SK-N-SH (cell line): ENCODE data around the gene MPP3. TPM values are rescaled to one million over a fixed set of nuclear protein-coding genes. Genes with fewer than 3 reads are reported as not detected.

Experiments used
- CTCF ChIA-PET: fragments of 300-600, 350-600 bp; formaldehyde crosslinking; extraction: SDS; loops from one replicate; lab custom pipeline; 2021; lab: Yijun Ruan, JAX
- POLR2A ChIA-PET: fragments of 350-600 bp; sonication (Branson Sonifier 250); formaldehyde crosslinking; extraction: SDS; loops from one replicate; lab custom pipeline; 2020; ENCODE audit warnings: antibody characterized with exemption, inconsistent platforms; lab: Yijun Ruan, JAX
- DNase-seq: peaks from one replicate; pipeline ENCODE4 v3.0.0; 2012
- H2AFZ ChIP-seq: fragments of 200-600 bp; sonication (generic); 2 replicates; pipeline ENCODE4 v1.8.1; 2016; ENCODE audit warnings: antibody characterized with exemption, mild to moderate bottlenecking, low read depth
- H3F3A ChIP-seq: fragments of 200-600 bp; sonication (generic); replicated peaks from 2 replicates; pipeline ENCODE3; 2016; ENCODE audit warnings: antibody characterized with exemption, mild to moderate bottlenecking; ENCODE audit not compliant: insufficient read depth
- H3K27ac ChIP-seq, 2 experiments: fragments of 200-500 bp in 1 of 2; fragments of 200-600 bp in 1 of 2; sonication (Bioruptor generic) in 1 of 2; sonication (generic), shearing (Covaris generic) in 1 of 2; 2 replicates each; pipeline versions ENCODE4 v1.5.1 to v1.6.1; 2014 to 2016; ENCODE audit warnings: low read depth in 2 of 2, inconsistent platforms in 1 of 2, low read length in 1 of 2, mild to moderate bottlenecking in 1 of 2, mixed read lengths in 1 of 2
- H3K27me3 ChIP-seq: fragments of 200-600 bp; sonication (generic), shearing (Covaris generic); 2 replicates; pipeline ENCODE4 v1.6.1; 2016; ENCODE audit warnings: mixed run types; ENCODE audit not compliant: insufficient read depth
- H3K36me3 ChIP-seq, 2 experiments: fragments of 200-500 bp in 1 of 2; fragments of 200-600 bp in 1 of 2; sonication (Bioruptor generic) in 1 of 2; sonication (generic) in 1 of 2; replicated peaks in 1 of 2; 2 replicates each; pipeline versions ENCODE3 to v1.5.1; 2014 to 2016; ENCODE audit warnings: low read length in 1 of 2, mild to moderate bottlenecking in 1 of 2; ENCODE audit not compliant: insufficient read depth in 2 of 2, control insufficient read depth in 1 of 2
- H3K4me1 ChIP-seq, 2 experiments: fragments of 200-500 bp in 1 of 2; fragments of 200-600 bp in 1 of 2; sonication (Bioruptor generic) in 1 of 2; sonication (generic), shearing (Covaris generic) in 1 of 2; 2 replicates each; pipeline versions ENCODE4 v1.5.1 to v1.6.1; 2014 to 2016; ENCODE audit warnings: low read depth in 1 of 2, low read length in 1 of 2, mixed run types in 1 of 2; ENCODE audit not compliant: insufficient read depth in 2 of 2, control insufficient read depth in 1 of 2
- H3K4me2 ChIP-seq: fragments of 200-600 bp; sonication (generic), shearing (Covaris generic); 2 replicates; pipeline ENCODE4 v1.6.1; 2017; ENCODE audit warnings: mixed run types
- H3K4me3 ChIP-seq, 2 experiments: fragments of 200-500 bp in 1 of 2; fragments of 200-600 bp in 1 of 2; sonication (Bioruptor generic) in 1 of 2; sonication (generic), shearing (Covaris generic) in 1 of 2; 2 replicates each; pipeline versions ENCODE4 v1.5.1 to v1.8.1; 2014 to 2016; ENCODE audit warnings: low read depth in 2 of 2, inconsistent platforms in 1 of 2, low read length in 1 of 2, mild to moderate bottlenecking in 1 of 2, mixed read lengths in 1 of 2, moderate library complexity in 1 of 2
- H3K79me2 ChIP-seq: fragments of 200-600 bp; sonication (generic); 2 replicates; pipeline ENCODE4 v1.8.1; 2017; ENCODE audit warnings: mild to moderate bottlenecking; ENCODE audit not compliant: insufficient read depth
- H3K9ac ChIP-seq: fragments of 200-600 bp; sonication (generic); 2 replicates; pipeline ENCODE4 v1.6.1; 2017; ENCODE audit warnings: mixed run types
- H3K9me2 ChIP-seq: fragments of 200-600 bp; sonication (generic); 2 replicates; pipeline ENCODE4 v1.6.1; 2017; ENCODE audit warnings: mixed run types
- H3K9me3 ChIP-seq: fragments of 200-600 bp; sonication (generic); 2 replicates; pipeline ENCODE4 v1.6.1; 2017; ENCODE audit warnings: mixed run types, mild to moderate bottlenecking, moderate library complexity
- H4K20me1 ChIP-seq: fragments of 200-600 bp; sonication (generic); 2 replicates; pipeline ENCODE4 v1.6.1; 2017; ENCODE audit warnings: mild to moderate bottlenecking, mixed run types; ENCODE audit not compliant: insufficient read depth
- CHD2 ChIP-seq: fragments of 150-350 bp; IDR thresholded peaks from 2 replicates; pipeline ENCODE4 v1.6.1; 2018; ENCODE audit warnings: low read length; ENCODE audit not compliant: partially characterized antibody
- CTCF ChIP-seq: fragments of 200-600 bp; sonication (generic); IDR thresholded peaks from 2 replicates; pipeline ENCODE4 v1.6.1; 2017; ENCODE audit warnings: antibody characterized with exemption, mild to moderate bottlenecking, moderate library complexity
- ELF1 ChIP-seq: IDR thresholded peaks from 2 replicates; pipeline ENCODE4 v1.4.0; 2012
- EZH2phosphoT487 ChIP-seq: fragments of 200-600 bp; sonication (generic); IDR thresholded peaks from 2 replicates; pipeline ENCODE4 v1.6.1; 2017; ENCODE audit warnings: low read depth, mixed run types, mild to moderate bottlenecking, antibody characterized with exemption, moderate library complexity, borderline replicate concordance
- FOSL2 ChIP-seq: IDR thresholded peaks from 2 replicates; pipeline ENCODE4 v1.4.0; 2012; ENCODE audit warnings: low read depth, mild to moderate bottlenecking, moderate library complexity, borderline replicate concordance
- IRF3 ChIP-seq: fragments of 150-350 bp; IDR thresholded peaks from 2 replicates; pipeline ENCODE4 v1.6.1; 2016; ENCODE audit warnings: mild to moderate bottlenecking, low read depth, low read length
- MAX ChIP-seq: IDR thresholded peaks from 2 replicates; pipeline ENCODE4 v1.4.0; 2012; ENCODE audit warnings: low read depth
- MXI1 ChIP-seq: IDR thresholded peaks from 2 replicates; pipeline ENCODE4 v1.6.1; 2012; ENCODE audit warnings: mild to moderate bottlenecking, low read depth, low read length, improper control_type of control experiment
- NFIC ChIP-seq: IDR thresholded peaks from 2 replicates; pipeline ENCODE4 v1.4.0; 2012; ENCODE audit warnings: borderline replicate concordance
- RAD21 ChIP-seq: IDR thresholded peaks from 2 replicates; pipeline ENCODE4 v1.6.1; 2012; ENCODE audit warnings: mild to moderate bottlenecking, low read length
- RXRA ChIP-seq: IDR thresholded peaks from 2 replicates; pipeline ENCODE4 v1.4.0; 2012; ENCODE audit warnings: low read depth, mild to moderate bottlenecking, borderline replicate concordance
- SMC3 ChIP-seq: IDR thresholded peaks from 2 replicates; pipeline ENCODE4 v1.6.1; 2012; ENCODE audit warnings: low read depth, low read length, improper control_type of control experiment
- TAF1 ChIP-seq: IDR thresholded peaks from 2 replicates; pipeline ENCODE4 v1.6.1; 2012; ENCODE audit warnings: low read depth, mild to moderate bottlenecking, low read length, moderate library complexity, borderline replicate concordance
- TCF12 ChIP-seq: IDR thresholded peaks from 2 replicates; pipeline ENCODE4 v1.4.0; 2012
- TEAD4 ChIP-seq: IDR thresholded peaks from 2 replicates; pipeline ENCODE4 v1.4.0; 2012; ENCODE audit warnings: mild to moderate bottlenecking, borderline replicate concordance; ENCODE audit not compliant: insufficient read depth
- YY1 ChIP-seq: IDR thresholded peaks from 2 replicates; pipeline ENCODE4 v1.4.0; 2012; ENCODE audit warnings: low read depth, mild to moderate bottlenecking
- ZBTB33 ChIP-seq: IDR thresholded peaks from 2 replicates; pipeline ENCODE4 v1.4.0; 2012; ENCODE audit warnings: low read depth, borderline replicate concordance
- WGBS: methylation state at CpG from one replicate; pipeline ENCODE4 v1.1.6; 2017; ENCODE audit warnings: low lambda C conversion rate; 5-methylcytosine and 5-hydroxymethylcytosine counted together
- polyA plus RNA-seq, 3 experiments: library from polyadenylated mRNA; depleted of rRNA; stranded (reverse); fragments of >200 nt; gene quantifications; 2 replicates each; pipeline ENCODE4 v1.2.3, GENCODE V29; 2012

The MPP3 gene
- polyA plus RNA-seq, 1 of the 3 experiments (the other 2 are of a cell fraction): 14.1 TPM

- POLR2A ChIA-PET: no interaction called here
- CTCF ChIA-PET: interaction anchor here (1.0 to 2.7 kb wide), 5 partner anchors 23 to 95 kb away, joined by 3 to 10 read pairs (median 5); partner anchors contain the start of gene CD300LG
Observed at GRCh38 chr17:43789482-43789881, 43.5 kb downstream of the MPP3 start.

More at GRCh38 chr17:43789482-43789881, 43.5 kb downstream of the MPP3 start:
- TF ChIP-seq NFIC: no peak
- no peak for TF ChIP-seq YY1
- no peak for TF ChIP-seq RAD21
- no peak for TF ChIP-seq CTCF
- no peak for TF ChIP-seq ELF1
- TF ChIP-seq IRF3: no peak
- no peak for TF ChIP-seq EZH2phosphoT487
- TF ChIP-seq FOSL2: no peak
- TF ChIP-seq ZBTB33: no peak
- TF ChIP-seq MXI1: no peak
- no peak for TF ChIP-seq CHD2
- TF ChIP-seq TCF12: no peak
- no peak for TF ChIP-seq RXRA
- TF ChIP-seq SMC3: no peak
- TF ChIP-seq TEAD4: no peak
- no peak for TF ChIP-seq MAX
- TF ChIP-seq TAF1: no peak
- H3K9me3 ChIP-seq: no peaks in the 10 kb centered on the region
- no peak overlapping the region for H3K4me3 ChIP-seq
- H3K9me2 ChIP-seq: no peaks in the 10 kb centered on the region
- no peaks in the 10 kb centered on the region for H3K79me2 ChIP-seq
- no peaks in the 10 kb centered on the region for H3K27me3 ChIP-seq
- H3K4me1 ChIP-seq: peaks cover 0 to 7% of the 10 kb centered on the region in 2 experiments; a peak in 2 of 4 replicates
- H2AFZ ChIP-seq: no peak overlapping the region
- H4K20me1 ChIP-seq: no peaks in the 10 kb centered on the region
- H3K27ac ChIP-seq: no peak overlapping the region
- H3K9ac ChIP-seq: no peak overlapping the region
- H3K36me3 ChIP-seq: no peaks in the 10 kb centered on the region
- DNase-seq: no peak
- peaks cover 18% of the 10 kb centered on the region for H3F3A ChIP-seq
- no peak overlapping the region for H3K4me2 ChIP-seq
- WGBS: 83% methylated on average over 1 of the region's 1 CpG
